Left ventricle myocardium inferior (tissue), 1 donor: ENCODE results near the gene TRHDE. TPM values are rescaled to one million over a fixed set of nuclear protein-coding genes. Genes with fewer than 3 reads are reported as not detected.

Experiments used
- DNase-seq: peaks from one replicate; pipeline ENCODE4 v3.0.0-alpha.2; 2020
- H3K27ac ChIP-seq: fragments of 200-600 bp; replicated peaks from 2 replicates; pipeline ENCODE4 v1.8.0; 2021
- H3K27me3 ChIP-seq: fragments of 200-600 bp; 2 replicates; pipeline ENCODE4 v1.8.0; 2021; ENCODE audit warnings: low read depth
- H3K36me3 ChIP-seq: fragments of 200-600 bp; 2 replicates; pipeline ENCODE4 v1.8.0; 2021
- H3K4me1 ChIP-seq: fragments of 200-600 bp; 2 replicates; pipeline ENCODE4 v1.8.0; 2021
- H3K4me3 ChIP-seq: fragments of 200-600 bp; 2 replicates; pipeline ENCODE4 v1.8.0; 2021; ENCODE audit warnings: mild to moderate bottlenecking, moderate library complexity
- H3K9me3 ChIP-seq: fragments of 200-600 bp; replicated peaks from 2 replicates; pipeline ENCODE4 v1.8.0; 2021
- CTCF ChIP-seq: fragments of 200-600 bp; IDR thresholded peaks from 2 replicates; pipeline ENCODE4 v1.8.0; 2021; ENCODE audit warnings: antibody characterized with exemption, mild to moderate bottlenecking, borderline replicate concordance
- intact Hi-C: fragments of 100-400 bp; cut with micrococcal nuclease; formaldehyde crosslinking; loops from one replicate; pipeline ENCODE4 v1.11.0; 2022
- total RNA-seq: library from RNA; stranded (reverse); fragmentation: NEBNext Ultra II Directional; extraction: Animal tissue kit (Norgen Biotek cat#: 25700); gene quantifications from one replicate; pipeline ENCODE4 v1.2.1, GENCODE V29; 2021
- donor health status: DM: no; HTN: yes; CAD: no; lungs with severe emphysema.

Gene TRHDE
- total RNA-seq, 1 donor from 2014 or later, result 0.96 TPM

GRCh38 chr12:72330784-72331183, 58.6 kb downstream of the TRHDE start:
- intact Hi-C loops, result no loop called here
- H3K4me3 ChIP-seq, result no peak overlapping the region
- no peak for DNase-seq

GRCh38 chr12:72337382-72337781, 65.2 kb downstream of the TRHDE start:
- Histone ChIP-seq H3K4me1 (no peaks in the 10 kb centered on the region), H3K9me3 (no peaks in the 10 kb centered on the region), H3K4me3 (no peak overlapping the region), H3K27ac (no peak overlapping the region), H3K36me3 (no peaks in the 10 kb centered on the region), H3K27me3 (no peaks in the 10 kb centered on the region)
- intact Hi-C loops, result no loop called here
- DNase-seq, result no peak
- TF ChIP-seq CTCF, result no peak

More at GRCh38 chr12:72330784-72331183, 58.6 kb downstream of the TRHDE start:
- Histone ChIP-seq H3K27me3 (no peaks in the 10 kb centered on the region), H3K27ac (no peak overlapping the region), H3K36me3 (no peaks in the 10 kb centered on the region), H3K4me1 (no peaks in the 10 kb centered on the region), H3K9me3 (no peaks in the 10 kb centered on the region)
- TF ChIP-seq CTCF, result no peak

GRCh38 chr12:72337946-72338345, 65.8 kb downstream of the TRHDE start:
- Histone ChIP-seq H3K27ac (no peak overlapping the region), H3K27me3 (no peaks in the 10 kb centered on the region), H3K9me3 (no peaks in the 10 kb centered on the region), H3K36me3 (no peaks in the 10 kb centered on the region), H3K4me3 (no peak overlapping the region), H3K4me1 (no peaks in the 10 kb centered on the region)
- DNase-seq, result no peak
- TF ChIP-seq CTCF, result no peak
- intact Hi-C loops, result no loop called here

- no peaks in the 10 kb centered on the region for H3K9me3 ChIP-seq
- no peak overlapping the region for H3K4me3 ChIP-seq
- intact Hi-C loops, result no loop called here
- no peak overlapping the region for H3K27ac ChIP-seq
- no peaks in the 10 kb centered on the region for H3K36me3 ChIP-seq
- H3K4me1 ChIP-seq, result no peaks in the 10 kb centered on the region
- TF ChIP-seq CTCF, result no peak
- DNase-seq, result no peak
- no peaks in the 10 kb centered on the region for H3K27me3 ChIP-seq
Measured at GRCh38 chr12:72338437-72338836, 66.3 kb downstream of the TRHDE start.

GRCh38 chr12:72346363-72346944, 74.3 kb downstream of the TRHDE start:
- intact Hi-C loops, result no loop called here
- H3K4me3 ChIP-seq, result no peak overlapping the region

More at GRCh38 chr12:72346363-72346944, 74.3 kb downstream of the TRHDE start:
- Histone ChIP-seq H3K4me1 (no peaks in the 10 kb centered on the region), H3K9me3 (no peaks in the 10 kb centered on the region), H3K36me3 (no peaks in the 10 kb centered on the region), H3K27ac (no peak overlapping the region), H3K27me3 (no peaks in the 10 kb centered on the region)
- TF ChIP-seq CTCF, result peak; percentile 47
- no peak for DNase-seq
